NT2/D1 (cell line): ENCODE data around the gene RDM1.
A peak's percentile ranks its signal among the peaks of the same experiment; 100 is the strongest.
"Not testable (repeated sequence)": the region's sequence is repeated elsewhere in the genome, so short reads cannot be mapped to it uniquely, and the experiment has no call there.

ENCODE experiments used
- DNase-seq: peaks from one replicate; pipeline ENCODE4 v3.0.0-alpha.2; 2011; ENCODE audit warnings: low read depth, low spot score
- H3K27me3 ChIP-seq: 2 replicates; pipeline ENCODE4 v1.6.0; 2011; ENCODE audit warnings: mild to moderate bottlenecking; ENCODE audit not compliant: insufficient read length, insufficient read depth
- H3K36me3 ChIP-seq: 2 replicates; pipeline ENCODE4 v1.6.1; 2011; ENCODE audit warnings: mild to moderate bottlenecking, low read length, mixed read lengths; ENCODE audit not compliant: insufficient read depth, insufficient read length
- H3K4me1 ChIP-seq: 2 replicates; pipeline ENCODE4 v1.5.1; 2011; ENCODE audit not compliant: insufficient read depth, insufficient read length
- H3K4me3 ChIP-seq: 2 replicates; pipeline ENCODE4 v1.5.1; 2011; ENCODE audit warnings: low read depth; ENCODE audit not compliant: insufficient read length
- H3K9ac ChIP-seq: 2 replicates; pipeline ENCODE4 v1.6.0; 2011; ENCODE audit warnings: low read depth; ENCODE audit not compliant: insufficient read length
- H3K9me3 ChIP-seq: 2 replicates; pipeline ENCODE4 v1.5.1; 2011; ENCODE audit warnings: mild to moderate bottlenecking, low read length; ENCODE audit not compliant: insufficient read depth
- SUZ12 ChIP-seq: IDR thresholded peaks from 2 replicates; pipeline ENCODE4 v1.6.1; 2011; ENCODE audit not compliant: insufficient read length, insufficient read depth; ENCODE audit errors: extremely low read depth
- YY1 ChIP-seq: IDR thresholded peaks from 2 replicates; pipeline ENCODE4 v1.6.1; 2011; ENCODE audit not compliant: insufficient read length, insufficient read depth
- ZNF274 ChIP-seq: IDR thresholded peaks from 2 replicates; pipeline ENCODE4 v1.6.1; 2011; ENCODE audit warnings: mild to moderate bottlenecking, low read depth, low read length

The RDM1 gene

GRCh38 chr17:35947156-35947585, 16.6 kb upstream of the RDM1 start:
- peak; percentile 42 for DNase-seq
- H3K36me3 ChIP-seq, result no peaks in the 10 kb centered on the region
- no peaks in the 10 kb centered on the region for H3K4me1 ChIP-seq
- no peaks in the 10 kb centered on the region for H3K27me3 ChIP-seq
- TF ChIP-seq ZNF274 (no peak), YY1 (no peak), SUZ12 (no peak)
- H3K9ac ChIP-seq, result no peak overlapping the region
- no peaks in the 10 kb centered on the region for H3K9me3 ChIP-seq
- no peak overlapping the region for H3K4me3 ChIP-seq

- no peak for TF ChIP-seq ZNF274
- Histone ChIP-seq H3K4me1 (no peaks in the 10 kb centered on the region), H3K9ac (no peak overlapping the region), H3K9me3 (no peaks in the 10 kb centered on the region), H3K36me3 (no peaks in the 10 kb centered on the region), H3K27me3 (no peaks in the 10 kb centered on the region), H3K4me3 (no peak overlapping the region)
- no peak for DNase-seq
Measured at GRCh38 chr17:35944151-35944550, 13.6 kb upstream of the RDM1 start.

GRCh38 chr17:35943537-35943936, 13.0 kb upstream of the RDM1 start, which contains the start of gene LYZL6:
LYZL6 (minus strand) TSS chr17:35943713; CDS start chr17:35939356, 4,357 bp downstream.
- no peaks in the 10 kb centered on the region for H3K36me3 ChIP-seq
- DNase-seq, result no peak
- no peak within 1 kb of the TSS for H3K4me3 ChIP-seq
- H3K27me3 ChIP-seq, result no peaks in the 10 kb centered on the region
- H3K9me3 ChIP-seq, result no peaks in the 10 kb centered on the region
- no peaks in the 10 kb centered on the region for H3K4me1 ChIP-seq
- TF ChIP-seq YY1, result no peak
- TF ChIP-seq SUZ12, result no peak
- TF ChIP-seq ZNF274, result no peak
- H3K9ac ChIP-seq, result no peak within 1 kb of the TSS

GRCh38 chr17:35942588-35943186, 12.1 kb upstream of the RDM1 start:
- Histone ChIP-seq H3K4me3 (no peak overlapping the region), H3K4me1 (no peaks in the 10 kb centered on the region), H3K36me3 (no peaks in the 10 kb centered on the region), H3K27me3 (no peaks in the 10 kb centered on the region), H3K9me3 (no peaks in the 10 kb centered on the region), H3K9ac (no peak overlapping the region)
- TF ChIP-seq ZNF274, result no peak
- no peak for TF ChIP-seq YY1
- TF ChIP-seq SUZ12, result no peak
- DNase-seq, result no peak

- not testable (repeated sequence) for H3K9me3 ChIP-seq, H3K9ac ChIP-seq, H3K27me3 ChIP-seq, H3K4me1 ChIP-seq, H3K4me3 ChIP-seq, DNase-seq, H3K36me3 ChIP-seq
Measured at GRCh38 chr17:35938492-35938891, 7.9 kb upstream of the RDM1 start.

- no peak for TF ChIP-seq SUZ12
- TF ChIP-seq YY1, result no peak
- no peak for TF ChIP-seq ZNF274
- Histone ChIP-seq H3K36me3 (no peaks in the 10 kb centered on the region), H3K4me1 (no peaks in the 10 kb centered on the region), H3K4me3 (no peak overlapping the region), H3K9ac (no peak overlapping the region), H3K27me3 (no peaks in the 10 kb centered on the region), H3K9me3 (no peaks in the 10 kb centered on the region)
- no peak for DNase-seq
Measured at GRCh38 chr17:35936063-35936462, 5.5 kb upstream of the RDM1 start.

- Histone ChIP-seq H3K27me3 (no peaks in the 10 kb centered on the region), H3K9me3 (no peaks in the 10 kb centered on the region), H3K4me3 (no peak overlapping the region), H3K36me3 (no peaks in the 10 kb centered on the region), H3K4me1 (no peaks in the 10 kb centered on the region), H3K9ac (no peak overlapping the region)
- TF ChIP-seq SUZ12, result no peak
- TF ChIP-seq YY1, result no peak
- TF ChIP-seq ZNF274, result no peak
- no peak for DNase-seq
Measured at GRCh38 chr17:35934760-35935159, 4.2 kb upstream of the RDM1 start.

GRCh38 chr17:35932586-35932985, 2.0 kb upstream of the RDM1 start:
- Histone ChIP-seq H3K27me3 (no peaks in the 10 kb centered on the region), H3K9ac (no peak overlapping the region), H3K4me3 (no peak overlapping the region), H3K9me3 (no peaks in the 10 kb centered on the region), H3K36me3 (no peaks in the 10 kb centered on the region), H3K4me1 (no peaks in the 10 kb centered on the region)
- no peak for DNase-seq
- TF ChIP-seq SUZ12 (no peak), YY1 (no peak), ZNF274 (no peak)
